ENCODE data around the gene ETFBKMT. TPM values are rescaled to one million over a fixed set of nuclear protein-coding genes. Genes with fewer than 3 reads are reported as not detected.

ETFBKMT gene
- total and polyA plus RNA-seq, 2 of the 4 experiments (the other 2 are of a cell fraction), result 1.2 to 2.5 TPM

DNA sequence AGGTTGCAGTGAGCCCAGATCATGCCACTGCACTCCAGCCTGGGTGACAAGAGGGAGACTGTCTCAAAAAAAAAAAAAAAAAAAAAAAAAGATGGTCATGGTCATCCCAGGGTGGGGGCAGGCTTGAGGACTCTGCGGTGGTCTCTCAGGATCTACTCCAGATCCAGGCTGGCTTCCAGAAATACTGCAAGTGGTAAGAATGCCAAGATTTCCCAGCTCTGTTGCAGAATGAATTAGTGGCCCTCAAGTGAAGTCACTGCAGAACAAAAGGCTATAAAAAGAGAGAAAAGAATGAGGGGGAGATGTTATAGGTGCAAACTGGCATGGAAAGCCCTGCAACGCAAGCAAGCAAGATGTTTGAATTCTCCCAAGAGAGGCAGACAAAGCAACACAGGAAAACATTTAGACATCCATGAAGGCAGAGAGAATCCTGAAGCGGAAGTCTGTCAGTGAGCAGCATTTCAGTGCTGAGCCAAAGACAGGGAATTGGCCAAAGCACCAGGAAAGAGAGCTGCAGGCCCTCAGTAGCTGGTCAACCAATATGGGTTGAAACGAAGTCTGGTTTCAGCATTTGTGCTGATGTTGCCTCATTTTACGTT, 31.9 kb upstream of the ETFBKMT start:
- Histone ChIP-seq H3K9ac (ENCODE audit: low read depth, low read length) (no peak overlapping the region), H3K9me1 (ENCODE audit: insufficient read depth, low read length) (no peaks in the 10 kb centered on the region), H2BK120ac (ENCODE audit: low read depth, low read length) (no peak overlapping the region), H3K79me1 (ENCODE audit: low read depth in 1 of 2, low read length in 2 of 2) (no peaks in the 10 kb centered on the region), H3K4me3 (ENCODE audit: insufficient read depth, low read depth, low read length) (no peak overlapping the region), H4K5ac (ENCODE audit: low read depth, low read length) (no peak overlapping the region), H3K27ac (ENCODE audit: insufficient read depth, low read length) (no peak overlapping the region), H3K4me1 (ENCODE audit: control insufficient read depth, insufficient read depth, low read length) (no peaks in the 10 kb centered on the region; the same call in 1 of the 2 replicates), H3K23ac (ENCODE audit: low read depth, low read length) (no peak overlapping the region), H3K14ac (replicated peaks; ENCODE audit: low read depth, low read length) (no peak overlapping the region), H3K4me2 (ENCODE audit: low read depth, low read length) (no peak overlapping the region), H4K20me1 (ENCODE audit: insufficient read depth, low read length) (no peaks in the 10 kb centered on the region), H3K56ac (ENCODE audit: extremely low read depth, insufficient read depth, low read length) (no peak overlapping the region), H4K8ac (ENCODE audit: low read depth in 2 of 2, low read length in 2 of 2) (no peak overlapping the region), H2AFZ (replicated peaks; ENCODE audit: low read length, poor library complexity) (no peak overlapping the region), H3K18ac (ENCODE audit: low read depth, low read length) (no peak overlapping the region), H3K9me3 (ENCODE audit: control insufficient read depth, insufficient read depth, low read length) (no peaks in the 10 kb centered on the region), H2BK5ac (ENCODE audit: low read depth, low read length, poor library complexity, severe bottlenecking) (no peak overlapping the region), H2AK5ac (ENCODE audit: low read depth, low read length) (no peak overlapping the region), H3K4ac (ENCODE audit: low read depth, low read length) (no peak overlapping the region), H3K27me3 (ENCODE audit: control insufficient read depth, insufficient read depth, low read length) (no peaks in the 10 kb centered on the region; the same call in 1 of the 2 replicates), H2BK15ac (ENCODE audit: low read depth, low read length) (no peak overlapping the region), H2AK9ac (replicated peaks; ENCODE audit: low read depth, low read length, poor library complexity) (no peak overlapping the region), H3K36me3 (ENCODE audit: control insufficient read depth, insufficient read depth, low read length) (no peaks in the 10 kb centered on the region), H2BK20ac (ENCODE audit: low read depth, low read length) (no peak overlapping the region), H4K91ac (ENCODE audit: insufficient read depth, low read depth, low read length) (no peak overlapping the region)
- ATAC-seq (ENCODE audit: low read depth) (no peak), DNase-seq (no peak)
- ChIA-PET POLR2A (ENCODE audit: unreplicated experiment) (no interaction called here), CTCF (interaction anchor here (0.6 to 0.7 kb wide), 2 partner anchors 32 to 224 kb away, joined by 3 to 4 read pairs; partner anchors contain the start of gene ETFBKMT)
- 54% methylated on average over 4 of the region's 5 CpGs; no CpG with 5 or more reads in 1 of the 2 experiments for WGBS, 2 experiments (ENCODE audit: extremely low coverage in 2 of 2, insufficient read length in 1 of 2)
- BruUV-seq (replicated peaks), result no TSS peak
- dilution Hi-C loops (cut with HindIII; ENCODE audit: low sequenced_read_pairs, unreplicated experiment) (no loop called here), in situ Hi-C loops (cut with MboI; ENCODE audit: low sequenced_read_pairs) (no loop called here), intact Hi-C loops (cut with micrococcal nuclease) (no loop called here)
- TF ChIP-seq CHD1 (IDR thresholded peaks at IDR 0.05; ENCODE audit: low read depth, low read length), result no peak
- TF ChIP-seq SMC3 (IDR thresholded peaks at IDR 0.05; ENCODE audit: low read depth, low read length), result no peak
- no peak for TF ChIP-seq RCOR1 (IDR thresholded peaks at IDR 0.05; ENCODE audit: insufficient replicate concordance, low read length)
- no peak for TF ChIP-seq RFX5 (IDR thresholded peaks at IDR 0.05; ENCODE audit: low read depth, low read length)
- no peak for TF ChIP-seq FOS (IDR thresholded peaks at IDR 0.05; ENCODE audit: low read depth, low read length)
- no peak for TF ChIP-seq MAZ (IDR thresholded peaks at IDR 0.05; ENCODE audit: borderline replicate concordance, low read depth, low read length)
- no peak for TF ChIP-seq ELK1 (IDR thresholded peaks at IDR 0.05; ENCODE audit: borderline replicate concordance, low read depth, low read length)
- no peak for TF ChIP-seq MAFK (IDR thresholded peaks at IDR 0.05; ENCODE audit: low read depth, low read length)
- no peak for TF ChIP-seq NFE2L2 (IDR thresholded peaks at IDR 0.05; ENCODE audit: low read depth, low read length)
- no peak for TF ChIP-seq CTCF (conservative IDR thresholded peaks at IDR 0.05; ENCODE audit: low read depth, low read length)
- TF ChIP-seq, protein P1, sequence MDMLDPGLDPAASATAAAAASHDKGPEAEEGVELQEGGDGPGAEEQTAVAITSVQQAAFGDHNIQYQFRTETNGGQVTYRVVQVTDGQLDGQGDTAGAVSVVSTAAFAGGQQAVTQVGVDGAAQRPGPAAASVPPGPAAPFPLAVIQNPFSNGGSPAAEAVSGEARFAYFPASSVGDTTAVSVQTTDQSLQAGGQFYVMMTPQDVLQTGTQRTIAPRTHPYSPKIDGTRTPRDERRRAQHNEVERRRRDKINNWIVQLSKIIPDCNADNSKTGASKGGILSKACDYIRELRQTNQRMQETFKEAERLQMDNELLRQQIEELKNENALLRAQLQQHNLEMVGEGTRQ (IDR thresholded peaks at IDR 0.05; ENCODE audit: low read depth, low read length), result no peak
- TF ChIP-seq POLR2A (IDR thresholded peaks at IDR 0.05; ENCODE audit: low read depth, low read length), result no peak
- TF ChIP-seq BHLHE40 (IDR thresholded peaks at IDR 0.05; ENCODE audit: low read depth, low read length), result no peak
- no peak for TF ChIP-seq RAD21 (IDR thresholded peaks at IDR 0.05; ENCODE audit: low read length)
- no peak for TF ChIP-seq CEBPB (IDR thresholded peaks at IDR 0.05; ENCODE audit: low read depth, low read length)
